Kidney (tissue), 14 donors: ENCODE measurements around the gene POC1B. TPM values are rescaled to one million over a fixed set of nuclear protein-coding genes. Genes with fewer than 3 reads are reported as not detected.

Experiments used
- DNase-seq, 5 donors: peaks; one replicate each; pipeline ENCODE4 v3.0.0-alpha.2; 2013 to 2020
- FAIRE-seq: peaks from 2 replicates; lab custom pipeline; 2012; peaks lifted over from hg19 to GRCh38; lab: Jason Lieb, UNC
- H3K27ac ChIP-seq, 2 donors: one replicate each; pipeline ENCODE4 v1.7.0; 2013; ENCODE audit warnings: low read depth in 2 of 2, low read length in 2 of 2, inconsistent platforms in 1 of 2
- H3K27me3 ChIP-seq: one replicate; pipeline ENCODE4 v1.7.1; 2013; ENCODE audit warnings: low read length, inconsistent platforms; ENCODE audit not compliant: control insufficient read depth, insufficient read depth
- H3K36me3 ChIP-seq, 3 donors: one replicate each; pipeline versions ENCODE4 v1.7.0 to v1.7.1; 2013; ENCODE audit warnings: low read length in 3 of 3, control low read depth in 1 of 3, inconsistent platforms in 1 of 3; ENCODE audit not compliant: insufficient read depth in 3 of 3, control insufficient read depth in 2 of 3
- H3K4me1 ChIP-seq, 3 donors: one replicate each; pipeline versions ENCODE4 v1.7.0 to v1.7.1; 2013; ENCODE audit warnings: low read length in 3 of 3, inconsistent platforms in 1 of 3, low read depth in 1 of 3; ENCODE audit not compliant: control insufficient read depth in 2 of 3, insufficient read depth in 2 of 3
- H3K4me3 ChIP-seq, 3 donors: one replicate each; pipeline versions ENCODE4 v1.7.0 to v1.8.1; 2013; ENCODE audit warnings: low read length in 3 of 3, control low read depth in 1 of 3, inconsistent platforms in 1 of 3
- H3K9ac ChIP-seq, 3 donors: one replicate each; pipeline versions ENCODE4 v1.7.0 to v1.7.1; 2013; ENCODE audit warnings: low read length in 3 of 3, control low read depth in 1 of 3, inconsistent platforms in 1 of 3
- H3K9me3 ChIP-seq, 3 donors: one replicate each; pipeline versions ENCODE4 v1.7.0 to v1.7.1; 2013; ENCODE audit warnings: low read length in 3 of 3, control low read depth in 1 of 3, inconsistent platforms in 1 of 3; ENCODE audit not compliant: control insufficient read depth in 2 of 3, insufficient read depth in 1 of 3
- CTCF ChIP-seq: IDR thresholded peaks from 3 replicates; pipeline ENCODE4 v1.5.1; 2012; ENCODE audit warnings: mild to moderate bottlenecking, moderate library complexity, borderline replicate concordance; ENCODE audit not compliant: insufficient read depth; ENCODE audit errors: extremely low read depth
- intact Hi-C: fragments of 100-400 bp; cut with DNase I; formaldehyde crosslinking; loops from one replicate; pipeline ENCODE4 v1.11.1; 2022
- polyA plus RNA-seq: library from polyadenylated mRNA; stranded (reverse); fragments of 350-450 nt; fragmentation: Illumina TruSeq; extraction: RNeasy Lipid Tissue Mini Kit (QIAGEN cat#74804); gene quantifications from one replicate; pipeline ENCODE4 v1.2.3, GENCODE V29; 2014; ENCODE audit warnings: low read depth, low replicate concordance; ENCODE audit not compliant: insufficient read depth
- total RNA-seq: library from RNA; stranded (reverse); fragmentation: NEBNext Ultra II Directional; extraction: Animal tissue kit (Norgen Biotek cat#: 25700); gene quantifications from one replicate; pipeline ENCODE4 v1.2.1, GENCODE V29; 2021
- donor health status: control.
- donor health status: control.
- donor health status: control.
- donor health status: control.
- donor health status: control.
- donor health status: DM: yes; HTN: yes; CAD: no.
- donor health status: Normal renal cell carcinoma (clear cell type).

POC1B gene
- total and polyA plus RNA-seq, 2 donors from 2014 or later, result 11.7 to 16.7 TPM

- TF ChIP-seq CTCF, result no peak
- Histone ChIP-seq H3K9me3 (no peaks in the 10 kb centered on the region), H3K9ac (no peak overlapping the region), H3K36me3 (no peaks in the 10 kb centered on the region), H3K27me3 (no peaks in the 10 kb centered on the region), H3K4me1 (no peaks in the 10 kb centered on the region), H3K4me3 (no peak overlapping the region), H3K27ac (no peak overlapping the region)
- intact Hi-C loops, result no loop called here
- FAIRE-seq (no peak), DNase-seq (no peak)
These were observed 19.8 kb downstream of the POC1B start for GRCh38 chr12:89506050-89506449.

- no peaks in the 10 kb centered on the region for H3K27me3 ChIP-seq
- intact Hi-C loops, result no loop called here
- H3K4me3 ChIP-seq, result no peak overlapping the region
- no peak for TF ChIP-seq CTCF
- no peaks in the 10 kb centered on the region for H3K36me3 ChIP-seq
- no peaks in the 10 kb centered on the region for H3K9me3 ChIP-seq
- no peaks in the 10 kb centered on the region for H3K4me1 ChIP-seq
- H3K27ac ChIP-seq, result no peak overlapping the region
- DNase-seq, result no peak
- FAIRE-seq, result no peak
- H3K9ac ChIP-seq, result no peak overlapping the region
These were observed 21.1 kb downstream of the POC1B start for GRCh38 chr12:89504560-89505346.

GRCh38 chr12:89501793-89502192, 24.1 kb downstream of the POC1B start:
- no peaks in the 10 kb centered on the region for H3K4me1 ChIP-seq
- H3K9me3 ChIP-seq, result no peaks in the 10 kb centered on the region
- no peak overlapping the region for H3K4me3 ChIP-seq
- H3K27me3 ChIP-seq, result no peaks in the 10 kb centered on the region
- TF ChIP-seq CTCF, result no peak
- DNase-seq, result no peak
- no peaks in the 10 kb centered on the region for H3K36me3 ChIP-seq
- intact Hi-C loops, result no loop called here
- H3K9ac ChIP-seq, result no peak overlapping the region
- no peak for FAIRE-seq
- no peak overlapping the region for H3K27ac ChIP-seq

GRCh38 chr12:89499857-89500256, 26.0 kb downstream of the POC1B start:
- intact Hi-C loops, result no loop called here
- Histone ChIP-seq H3K36me3 (no peaks in the 10 kb centered on the region), H3K27me3 (no peaks in the 10 kb centered on the region), H3K9me3 (no peaks in the 10 kb centered on the region), H3K27ac (no peak overlapping the region), H3K4me3 (no peak overlapping the region), H3K9ac (no peak overlapping the region), H3K4me1 (no peaks in the 10 kb centered on the region)
- no peak for DNase-seq
- no peak for FAIRE-seq
- no peak for TF ChIP-seq CTCF
